Measurements from ENCODE around the gene LRBA. TPM values are rescaled to one million over a fixed set of nuclear protein-coding genes. Genes with fewer than 3 reads are reported as not detected.

LRBA gene
- polyA plus RNA-seq, 1 of the 3 experiments (the other 2 are of a cell fraction), result 11.4 TPM

DNA sequence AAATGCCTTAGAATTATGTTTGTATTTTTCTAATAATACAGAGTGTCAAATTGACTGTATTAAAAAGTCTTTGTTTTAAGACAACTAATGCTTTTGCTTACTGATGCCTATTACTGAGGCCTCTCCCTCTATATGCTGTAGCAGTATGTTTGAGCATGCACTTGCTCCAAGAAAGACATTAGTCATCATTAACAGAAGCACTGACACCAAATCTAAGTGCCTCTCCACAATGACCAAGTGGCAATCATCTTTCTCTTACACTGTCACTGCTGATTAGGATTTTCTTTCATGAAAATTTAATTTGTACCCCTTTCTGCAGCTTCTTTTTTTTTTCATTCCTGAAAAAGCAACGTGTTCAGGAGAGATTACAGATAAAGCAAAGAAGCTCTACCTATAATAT, 444.2 kb downstream of the LRBA start:
- CTCF ChIA-PET, result interaction anchor here (0.6 kb wide), 1 partner anchor 23 kb away, joined by 3 read pairs; no protein-coding TSS in a partner anchor
- TF ChIP-seq, protein P1, sequence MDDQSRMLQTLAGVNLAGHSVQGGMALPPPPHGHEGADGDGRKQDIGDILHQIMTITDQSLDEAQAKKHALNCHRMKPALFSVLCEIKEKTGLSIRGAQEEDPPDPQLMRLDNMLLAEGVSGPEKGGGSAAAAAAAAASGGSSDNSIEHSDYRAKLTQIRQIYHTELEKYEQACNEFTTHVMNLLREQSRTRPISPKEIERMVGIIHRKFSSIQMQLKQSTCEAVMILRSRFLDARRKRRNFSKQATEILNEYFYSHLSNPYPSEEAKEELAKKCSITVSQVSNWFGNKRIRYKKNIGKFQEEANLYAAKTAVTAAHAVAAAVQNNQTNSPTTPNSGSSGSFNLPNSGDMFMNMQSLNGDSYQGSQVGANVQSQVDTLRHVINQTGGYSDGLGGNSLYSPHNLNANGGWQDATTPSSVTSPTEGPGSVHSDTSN (IDR thresholded peaks at IDR 0.05), result peak; percentile 50
- no peak for TF ChIP-seq RFX5 (IDR thresholded peaks at IDR 0.05; ENCODE audit: low read length)
- Histone ChIP-seq H3K4me3 (ENCODE audit: low read depth in 2 of 2, low read length in 1 of 2) (no peak overlapping the region), H4K20me1 (ENCODE audit: insufficient read depth) (no peaks in the 10 kb centered on the region), H3K4me2 (no peak overlapping the region), H2AFZ (ENCODE audit: low read depth) (no peak overlapping the region), H3K36me3 (replicated peaks in 1 of 2; ENCODE audit: control insufficient read depth in 1 of 2, insufficient read depth in 2 of 2, low read length in 1 of 2) (peaks cover 0 to 3% of the 10 kb centered on the region in 2 experiments), H3K4me1 (ENCODE audit: control insufficient read depth in 1 of 2, insufficient read depth in 2 of 2, low read depth in 1 of 2, low read length in 1 of 2) (peaks cover 3 to 23% of the 10 kb centered on the region in 2 experiments; a peak in 3 of 4 replicates), H3K9ac (no peak overlapping the region), H3K27ac (ENCODE audit: low read depth in 2 of 2, low read length in 1 of 2) (no peak overlapping the region; a peak in 1 of 4 replicates), H3K79me2 (ENCODE audit: insufficient read depth) (no peaks in the 10 kb centered on the region), H3K27me3 (ENCODE audit: insufficient read depth) (no peaks in the 10 kb centered on the region), H3F3A (replicated peaks; ENCODE audit: insufficient read depth) (peaks cover 15% of the 10 kb centered on the region), H3K9me2 (no peaks in the 10 kb centered on the region), H3K9me3 (no peaks in the 10 kb centered on the region)
- POLR2A ChIA-PET, result no interaction called here
- DNase-seq, result no peak
- WGBS (ENCODE audit: low lambda C conversion rate), result 36% methylated on average over 1 of the region's 1 CpG

DNA sequence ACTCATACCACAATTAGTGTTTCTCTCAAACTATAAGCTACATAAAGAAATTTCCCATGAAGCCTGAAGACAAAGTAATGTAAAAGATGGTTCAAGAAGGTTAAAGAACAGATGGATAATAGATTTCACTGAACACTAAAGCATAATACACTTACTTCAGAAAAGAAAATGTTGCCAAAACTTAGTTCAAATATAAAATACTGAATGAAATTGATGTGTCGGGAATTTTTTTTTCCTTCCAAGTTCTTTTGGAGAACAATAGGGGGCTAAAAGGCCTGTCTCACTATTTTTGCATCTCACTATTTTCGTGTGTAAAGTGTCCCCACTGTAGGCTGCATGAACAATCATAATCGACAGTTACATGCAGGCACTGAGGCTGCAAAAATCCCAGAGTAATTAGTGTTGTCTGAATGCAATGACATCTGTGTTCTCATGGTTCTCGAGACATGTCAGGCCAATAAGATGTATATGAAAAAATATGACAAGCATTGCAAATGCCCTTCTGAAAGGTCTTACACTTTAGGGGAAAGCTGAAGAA, 445.0 kb downstream of the LRBA start:
- H3K9me2 ChIP-seq, result no peaks in the 10 kb centered on the region
- CTCF ChIA-PET, result interaction anchor here (1.1 to 1.5 kb wide), 2 partner anchors 163 to 272 kb away, joined by 3 to 5 read pairs; no protein-coding TSS in a partner anchor

More for the DNA sequence above, 445.0 kb downstream of the LRBA start:
- peaks cover 15% of the 10 kb centered on the region for H3F3A ChIP-seq (replicated peaks; ENCODE audit: insufficient read depth)
- no peaks in the 10 kb centered on the region for H3K27me3 ChIP-seq (ENCODE audit: insufficient read depth)
- H3K9ac ChIP-seq, result peak overlapping the region; percentile 0; the same call in 1 of the 2 replicates
- no peak for TF ChIP-seq SIN3A (IDR thresholded peaks at IDR 0.05; ENCODE audit: borderline replicate concordance, low read depth, low read length)
- no peak for TF ChIP-seq MEF2A (IDR thresholded peaks at IDR 0.05; ENCODE audit: borderline replicate concordance, low read depth)
- no peak for TF ChIP-seq CHD2 (IDR thresholded peaks at IDR 0.05; ENCODE audit: low read length, partially characterized antibody)
- TF ChIP-seq FOXM1 (IDR thresholded peaks at IDR 0.05; ENCODE audit: low read depth), result no peak
- TF ChIP-seq MXI1 (IDR thresholded peaks at IDR 0.05; ENCODE audit: low read depth, low read length), result no peak
- TF ChIP-seq RCOR1 (IDR thresholded peaks at IDR 0.05; ENCODE audit: low read length), result no peak
- TF ChIP-seq, protein P2, sequence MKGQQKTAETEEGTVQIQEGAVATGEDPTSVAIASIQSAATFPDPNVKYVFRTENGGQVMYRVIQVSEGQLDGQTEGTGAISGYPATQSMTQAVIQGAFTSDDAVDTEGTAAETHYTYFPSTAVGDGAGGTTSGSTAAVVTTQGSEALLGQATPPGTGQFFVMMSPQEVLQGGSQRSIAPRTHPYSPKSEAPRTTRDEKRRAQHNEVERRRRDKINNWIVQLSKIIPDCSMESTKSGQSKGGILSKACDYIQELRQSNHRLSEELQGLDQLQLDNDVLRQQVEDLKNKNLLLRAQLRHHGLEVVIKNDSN (IDR thresholded peaks at IDR 0.05; ENCODE audit: borderline replicate concordance, low read depth), result no peak
- TF ChIP-seq FOXJ3 (CRISPR knock-in tag; IDR thresholded peaks at IDR 0.05), result no peak
- TF ChIP-seq ELF1 (IDR thresholded peaks at IDR 0.05), result no peak
- TF ChIP-seq, protein P3, sequence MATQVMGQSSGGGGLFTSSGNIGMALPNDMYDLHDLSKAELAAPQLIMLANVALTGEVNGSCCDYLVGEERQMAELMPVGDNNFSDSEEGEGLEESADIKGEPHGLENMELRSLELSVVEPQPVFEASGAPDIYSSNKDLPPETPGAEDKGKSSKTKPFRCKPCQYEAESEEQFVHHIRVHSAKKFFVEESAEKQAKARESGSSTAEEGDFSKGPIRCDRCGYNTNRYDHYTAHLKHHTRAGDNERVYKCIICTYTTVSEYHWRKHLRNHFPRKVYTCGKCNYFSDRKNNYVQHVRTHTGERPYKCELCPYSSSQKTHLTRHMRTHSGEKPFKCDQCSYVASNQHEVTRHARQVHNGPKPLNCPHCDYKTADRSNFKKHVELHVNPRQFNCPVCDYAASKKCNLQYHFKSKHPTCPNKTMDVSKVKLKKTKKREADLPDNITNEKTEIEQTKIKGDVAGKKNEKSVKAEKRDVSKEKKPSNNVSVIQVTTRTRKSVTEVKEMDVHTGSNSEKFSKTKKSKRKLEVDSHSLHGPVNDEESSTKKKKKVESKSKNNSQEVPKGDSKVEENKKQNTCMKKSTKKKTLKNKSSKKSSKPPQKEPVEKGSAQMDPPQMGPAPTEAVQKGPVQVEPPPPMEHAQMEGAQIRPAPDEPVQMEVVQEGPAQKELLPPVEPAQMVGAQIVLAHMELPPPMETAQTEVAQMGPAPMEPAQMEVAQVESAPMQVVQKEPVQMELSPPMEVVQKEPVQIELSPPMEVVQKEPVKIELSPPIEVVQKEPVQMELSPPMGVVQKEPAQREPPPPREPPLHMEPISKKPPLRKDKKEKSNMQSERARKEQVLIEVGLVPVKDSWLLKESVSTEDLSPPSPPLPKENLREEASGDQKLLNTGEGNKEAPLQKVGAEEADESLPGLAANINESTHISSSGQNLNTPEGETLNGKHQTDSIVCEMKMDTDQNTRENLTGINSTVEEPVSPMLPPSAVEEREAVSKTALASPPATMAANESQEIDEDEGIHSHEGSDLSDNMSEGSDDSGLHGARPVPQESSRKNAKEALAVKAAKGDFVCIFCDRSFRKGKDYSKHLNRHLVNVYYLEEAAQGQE (IDR thresholded peaks at IDR 0.05; ENCODE audit: low read depth, low read length), result no peak
- TF ChIP-seq, protein P4, sequence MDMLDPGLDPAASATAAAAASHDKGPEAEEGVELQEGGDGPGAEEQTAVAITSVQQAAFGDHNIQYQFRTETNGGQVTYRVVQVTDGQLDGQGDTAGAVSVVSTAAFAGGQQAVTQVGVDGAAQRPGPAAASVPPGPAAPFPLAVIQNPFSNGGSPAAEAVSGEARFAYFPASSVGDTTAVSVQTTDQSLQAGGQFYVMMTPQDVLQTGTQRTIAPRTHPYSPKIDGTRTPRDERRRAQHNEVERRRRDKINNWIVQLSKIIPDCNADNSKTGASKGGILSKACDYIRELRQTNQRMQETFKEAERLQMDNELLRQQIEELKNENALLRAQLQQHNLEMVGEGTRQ (IDR thresholded peaks at IDR 0.05; ENCODE audit: borderline replicate concordance, low read depth, low read length), result no peak
- TF ChIP-seq RFX5 (IDR thresholded peaks at IDR 0.05; ENCODE audit: low read length), result no peak
- TF ChIP-seq TEAD4 (IDR thresholded peaks at IDR 0.05; ENCODE audit: borderline replicate concordance, insufficient read depth), result no peak
- TF ChIP-seq JUND (IDR thresholded peaks at IDR 0.05), result no peak
- no peak for TF ChIP-seq FOSL2 (IDR thresholded peaks at IDR 0.05; ENCODE audit: borderline replicate concordance, low read depth)
- TF ChIP-seq YY1 (IDR thresholded peaks at IDR 0.05; ENCODE audit: low read depth), result no peak
- DNase-seq, result no peak
- no peaks in the 10 kb centered on the region for H3K9me3 ChIP-seq
- H3K4me3 ChIP-seq (ENCODE audit: low read depth in 2 of 2, low read length in 1 of 2), result no peak overlapping the region
- no peak overlapping the region for H3K4me2 ChIP-seq
- 88% methylated on average over 4 of the region's 4 CpGs for WGBS (ENCODE audit: low lambda C conversion rate)
- POLR2A ChIA-PET, result no interaction called here
- H3K4me1 ChIP-seq (ENCODE audit: control insufficient read depth in 1 of 2, insufficient read depth in 2 of 2, low read depth in 1 of 2, low read length in 1 of 2), result peaks cover 3 to 23% of the 10 kb centered on the region in 2 experiments; a peak in 3 of 4 replicates
- H3K36me3 ChIP-seq (replicated peaks in 1 of 2; ENCODE audit: control insufficient read depth in 1 of 2, insufficient read depth in 2 of 2, low read length in 1 of 2), result peaks cover 0 to 3% of the 10 kb centered on the region in 2 experiments
- H4K20me1 ChIP-seq (ENCODE audit: insufficient read depth), result no peaks in the 10 kb centered on the region
- H3K27ac ChIP-seq (ENCODE audit: low read depth in 2 of 2, low read length in 1 of 2), result peak overlapping the region in 1 of 2 experiments; percentile 31; a peak in 2 of 4 replicates
- H2AFZ ChIP-seq (ENCODE audit: low read depth), result 0 out of 2 replicates have a peak overlapping the region, but pooled peaks have one; percentile 1
- no peaks in the 10 kb centered on the region for H3K79me2 ChIP-seq (ENCODE audit: insufficient read depth)

Data from SK-N-SH (cell line).